MM.1S (cell line): ENCODE measurements around the gene FAM120A.

Source experiments
- CTCF ChIP-seq: fragments of 300-600 bp; sonication (generic); IDR thresholded peaks from 2 replicates; pipeline ENCODE4 v1.5.1; 2016; ENCODE audit warnings: antibody characterized with exemption, low read length, mixed read lengths
- EZH2 ChIP-seq: fragments of 300-600 bp; sonication (generic); optimal IDR thresholded peaks from 2 replicates; pipeline ENCODE3; 2017; ENCODE audit warnings: low read depth, mild to moderate bottlenecking, antibody characterized with exemption, low read length, mixed read lengths

- no peak for TF ChIP-seq CTCF
- TF ChIP-seq EZH2 = no peak
Observed at GRCh38 chr9:93546356-93546755, 94.9 kb downstream of the FAM120A start.
